ENCODE data around the gene CAB39.
"Not testable (repeated sequence)": the region's sequence is repeated elsewhere in the genome, so short reads cannot be mapped to it uniquely, and the experiment has no call there.

CAB39 gene

GRCh38 chr2:230722207-230722885 lies 9.7 kb downstream of the CAB39 start:
- no peak for DNase-seq (ENCODE audit: low read depth in 1 of 2, low spot score in 1 of 2)
- Histone ChIP-seq H3K27me3 (ENCODE audit: insufficient read depth, poor library complexity, severe bottlenecking) (no peaks in the 10 kb centered on the region), H3K27ac (replicated peaks) (peak overlapping the region; percentile 8), H3K4me3 (replicated peaks; ENCODE audit: insufficient read depth, low read length) (no peak overlapping the region)
- no peak for TF ChIP-seq POLR2AphosphoS5 (IDR thresholded peaks at IDR 0.05; ENCODE audit: low read depth)
- no peak for TF ChIP-seq GABPA (IDR thresholded peaks at IDR 0.05; ENCODE audit: low read depth)
- TF ChIP-seq, protein P1, sequence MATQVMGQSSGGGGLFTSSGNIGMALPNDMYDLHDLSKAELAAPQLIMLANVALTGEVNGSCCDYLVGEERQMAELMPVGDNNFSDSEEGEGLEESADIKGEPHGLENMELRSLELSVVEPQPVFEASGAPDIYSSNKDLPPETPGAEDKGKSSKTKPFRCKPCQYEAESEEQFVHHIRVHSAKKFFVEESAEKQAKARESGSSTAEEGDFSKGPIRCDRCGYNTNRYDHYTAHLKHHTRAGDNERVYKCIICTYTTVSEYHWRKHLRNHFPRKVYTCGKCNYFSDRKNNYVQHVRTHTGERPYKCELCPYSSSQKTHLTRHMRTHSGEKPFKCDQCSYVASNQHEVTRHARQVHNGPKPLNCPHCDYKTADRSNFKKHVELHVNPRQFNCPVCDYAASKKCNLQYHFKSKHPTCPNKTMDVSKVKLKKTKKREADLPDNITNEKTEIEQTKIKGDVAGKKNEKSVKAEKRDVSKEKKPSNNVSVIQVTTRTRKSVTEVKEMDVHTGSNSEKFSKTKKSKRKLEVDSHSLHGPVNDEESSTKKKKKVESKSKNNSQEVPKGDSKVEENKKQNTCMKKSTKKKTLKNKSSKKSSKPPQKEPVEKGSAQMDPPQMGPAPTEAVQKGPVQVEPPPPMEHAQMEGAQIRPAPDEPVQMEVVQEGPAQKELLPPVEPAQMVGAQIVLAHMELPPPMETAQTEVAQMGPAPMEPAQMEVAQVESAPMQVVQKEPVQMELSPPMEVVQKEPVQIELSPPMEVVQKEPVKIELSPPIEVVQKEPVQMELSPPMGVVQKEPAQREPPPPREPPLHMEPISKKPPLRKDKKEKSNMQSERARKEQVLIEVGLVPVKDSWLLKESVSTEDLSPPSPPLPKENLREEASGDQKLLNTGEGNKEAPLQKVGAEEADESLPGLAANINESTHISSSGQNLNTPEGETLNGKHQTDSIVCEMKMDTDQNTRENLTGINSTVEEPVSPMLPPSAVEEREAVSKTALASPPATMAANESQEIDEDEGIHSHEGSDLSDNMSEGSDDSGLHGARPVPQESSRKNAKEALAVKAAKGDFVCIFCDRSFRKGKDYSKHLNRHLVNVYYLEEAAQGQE (IDR thresholded peaks at IDR 0.05; ENCODE audit: insufficient replicate concordance, low read depth): no peak
- TF ChIP-seq SPI1 (IDR thresholded peaks at IDR 0.05; ENCODE audit: borderline replicate concordance, low read depth): no peak

DNA sequence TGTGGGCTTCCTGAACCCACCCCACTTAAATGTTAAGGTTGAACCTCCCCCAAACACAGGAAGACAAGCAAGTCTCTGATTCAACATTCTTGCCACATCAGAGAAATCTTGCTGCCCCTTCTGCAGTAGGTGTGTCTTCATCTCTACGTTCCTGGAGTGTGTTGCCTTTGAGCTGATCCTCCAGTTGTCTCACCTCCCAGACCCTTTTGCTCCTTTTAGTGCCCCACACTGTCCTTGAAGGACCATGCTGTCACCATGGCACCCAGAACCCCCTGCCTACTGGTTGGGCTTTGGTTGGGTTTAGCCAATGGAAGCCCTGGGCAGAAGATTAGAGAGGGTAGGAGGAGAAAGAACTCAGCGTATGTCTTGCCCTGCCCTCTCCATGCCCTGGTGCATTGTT lies 10.7 kb downstream of the CAB39 start:
- Histone ChIP-seq H3K4me3 (replicated peaks; ENCODE audit: insufficient read depth, low read length) (no peak overlapping the region), H3K27ac (replicated peaks) (no peak overlapping the region), H3K27me3 (ENCODE audit: insufficient read depth, poor library complexity, severe bottlenecking) (no peaks in the 10 kb centered on the region)
- TF ChIP-seq POLR2AphosphoS5 (IDR thresholded peaks at IDR 0.05; ENCODE audit: low read depth) (no peak), GABPA (IDR thresholded peaks at IDR 0.05; ENCODE audit: low read depth) (no peak), CTCF (IDR thresholded peaks at IDR 0.05; ENCODE audit: insufficient read depth, low read length) (no peak), SPI1 (IDR thresholded peaks at IDR 0.05; ENCODE audit: borderline replicate concordance, low read depth) (no peak)
- TF ChIP-seq, protein P1 (IDR thresholded peaks at IDR 0.05; ENCODE audit: insufficient replicate concordance, low read depth): no peak
- no peak for DNase-seq (ENCODE audit: low read depth in 1 of 2, low spot score in 1 of 2)

GRCh38 chr2:230724957-230725356 lies 12.3 kb downstream of the CAB39 start:
- DNase-seq (ENCODE audit: low read depth in 1 of 2, low spot score in 1 of 2); H3K27me3 ChIP-seq (ENCODE audit: insufficient read depth, poor library complexity, severe bottlenecking); H3K4me3 ChIP-seq (replicated peaks; ENCODE audit: insufficient read depth, low read length); H3K27ac ChIP-seq (replicated peaks): not testable (repeated sequence)

- DNase-seq (ENCODE audit: low read depth in 1 of 2, low spot score in 1 of 2): no peak
- Histone ChIP-seq H3K27me3 (ENCODE audit: insufficient read depth, poor library complexity, severe bottlenecking) (no peaks in the 10 kb centered on the region), H3K4me3 (replicated peaks; ENCODE audit: insufficient read depth, low read length) (no peak overlapping the region), H3K27ac (replicated peaks) (no peak overlapping the region)
- TF ChIP-seq, protein P1 (IDR thresholded peaks at IDR 0.05; ENCODE audit: insufficient replicate concordance, low read depth): no peak
Observed at GRCh38 chr2:230731512-230731911, 18.9 kb downstream of the CAB39 start.
